ENCODE data around the gene CFAP141.
"Not testable (repeated sequence)": the region's sequence is repeated elsewhere in the genome, so short reads cannot be mapped to it uniquely, and the experiment has no call there.

Gene CFAP141

DNA sequence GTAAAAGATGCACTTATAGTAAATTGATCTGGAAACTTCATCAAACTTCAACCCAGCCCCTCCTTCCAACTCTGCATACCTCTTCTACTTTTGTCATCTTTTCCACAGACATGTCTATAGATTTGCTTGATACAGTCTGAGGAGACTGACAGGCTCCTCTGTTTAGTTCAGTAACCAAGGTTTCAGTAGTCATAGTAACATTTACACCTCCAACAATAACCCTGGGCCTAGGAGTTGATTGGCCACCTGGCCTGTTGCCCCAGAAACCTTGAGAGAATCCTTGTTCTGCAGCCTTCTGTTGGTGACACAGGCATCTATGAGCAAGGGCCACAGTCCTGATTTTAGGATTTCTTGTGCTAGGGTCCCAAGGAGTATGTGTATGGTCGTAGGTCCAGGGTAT is at the start of gene CFAP141:
CFAP141 (minus strand) TSS at position 138 of the 400 bp plus-strand sequence; CDS start at position 112, 26 bp downstream.
- DNase-seq (ENCODE audit: low read depth in 2 of 2), result no peak

DNA sequence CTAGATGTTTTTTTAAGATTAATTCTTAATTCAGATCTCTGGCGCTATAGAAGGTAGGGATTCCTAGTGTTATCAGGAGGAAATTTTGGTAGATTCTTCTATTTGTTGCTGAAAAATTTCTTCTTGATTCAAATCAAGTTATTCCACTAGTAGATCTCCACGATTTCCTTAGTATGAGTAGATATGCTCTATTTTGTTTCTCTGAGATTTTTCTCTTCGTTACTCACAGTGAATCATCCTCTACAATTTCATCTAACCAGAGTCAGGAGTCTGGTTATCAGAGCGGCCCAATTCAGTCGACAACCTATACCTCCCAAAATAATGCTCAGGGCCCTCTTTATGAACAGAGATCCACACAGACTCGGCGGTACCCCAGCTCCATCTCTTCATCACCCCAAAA is 47.5 kb upstream of the CFAP141 start:
- DNase-seq (ENCODE audit: low read depth in 2 of 2), result no peak

DNA sequence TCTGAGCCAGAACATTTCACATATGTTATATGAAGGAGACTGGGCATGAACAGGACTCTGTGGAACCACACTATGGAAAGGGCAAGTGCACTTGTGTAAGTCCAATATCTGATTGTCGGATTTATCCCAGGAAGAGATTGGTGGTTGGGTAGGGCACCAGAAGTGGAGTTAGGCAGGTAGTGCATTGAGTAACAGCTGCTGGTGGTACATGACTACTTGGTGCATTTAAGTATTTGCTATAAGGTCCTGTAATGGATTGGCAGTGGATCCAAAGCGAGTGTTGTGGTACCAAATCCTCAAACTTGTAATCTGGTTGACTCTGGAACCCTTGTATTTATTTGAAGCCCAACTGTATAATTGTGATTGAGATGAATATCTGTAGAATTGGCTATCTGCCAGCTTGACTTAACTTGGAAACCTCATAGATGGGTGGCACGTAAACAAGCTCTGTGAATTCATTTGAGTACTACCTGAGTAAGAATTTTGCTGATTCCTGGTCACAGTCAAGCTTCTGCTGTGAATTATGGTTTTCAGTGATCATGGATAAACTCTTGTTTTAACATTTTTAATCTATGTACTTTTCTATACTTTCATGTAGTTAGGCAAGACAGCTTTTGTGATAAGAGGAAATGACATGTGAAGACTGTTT is 35.7 kb upstream of the CFAP141 start:
- no peak for DNase-seq (ENCODE audit: low read depth in 2 of 2)

DNA sequence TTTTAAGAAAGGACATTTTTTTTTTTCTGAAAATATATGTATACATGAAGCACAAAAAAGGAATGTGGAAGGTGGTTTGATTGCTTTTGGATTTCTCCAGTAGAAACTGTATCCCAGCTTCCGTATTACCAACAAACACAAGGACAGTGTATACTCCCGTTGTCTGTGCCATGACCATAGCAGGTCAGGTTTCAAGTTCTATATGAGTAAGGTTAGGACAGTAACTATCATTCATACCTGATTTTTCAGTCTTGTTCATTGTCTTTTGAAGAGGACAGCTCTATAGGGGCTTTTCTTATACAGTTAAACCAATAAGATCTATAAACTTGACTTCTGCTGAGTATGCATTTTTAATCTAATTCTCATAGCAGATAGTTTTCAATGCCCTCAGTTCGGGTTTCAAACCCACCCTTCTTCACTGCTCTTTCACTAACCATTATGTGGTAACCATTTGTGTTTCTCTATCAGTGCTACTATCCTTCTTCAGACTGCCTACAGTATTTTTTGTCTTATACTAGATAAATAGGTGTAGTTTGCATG is 34.2 kb upstream of the CFAP141 start:
- DNase-seq (ENCODE audit: low read depth in 2 of 2), result no peak

DNA sequence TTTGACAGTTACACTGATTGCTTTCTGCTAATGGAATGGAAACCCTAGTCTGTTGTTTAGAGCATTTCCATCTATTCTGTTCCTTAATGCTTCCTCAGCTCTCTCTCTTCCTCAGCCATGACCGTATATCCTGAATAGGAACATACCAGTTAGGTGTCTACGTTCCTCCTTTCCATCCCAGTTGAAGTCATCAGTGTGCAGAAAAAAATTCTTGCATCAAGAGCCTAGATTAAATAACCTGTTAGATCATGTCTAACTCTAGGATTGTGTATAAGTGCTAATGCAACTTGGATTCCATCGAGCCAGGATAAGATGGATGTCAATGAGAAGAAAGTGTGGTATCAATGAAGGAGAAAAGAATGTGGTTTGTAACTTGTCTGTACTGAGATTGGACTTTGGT is 33.4 kb upstream of the CFAP141 start:
- DNase-seq (ENCODE audit: low read depth in 2 of 2), result no peak

DNA sequence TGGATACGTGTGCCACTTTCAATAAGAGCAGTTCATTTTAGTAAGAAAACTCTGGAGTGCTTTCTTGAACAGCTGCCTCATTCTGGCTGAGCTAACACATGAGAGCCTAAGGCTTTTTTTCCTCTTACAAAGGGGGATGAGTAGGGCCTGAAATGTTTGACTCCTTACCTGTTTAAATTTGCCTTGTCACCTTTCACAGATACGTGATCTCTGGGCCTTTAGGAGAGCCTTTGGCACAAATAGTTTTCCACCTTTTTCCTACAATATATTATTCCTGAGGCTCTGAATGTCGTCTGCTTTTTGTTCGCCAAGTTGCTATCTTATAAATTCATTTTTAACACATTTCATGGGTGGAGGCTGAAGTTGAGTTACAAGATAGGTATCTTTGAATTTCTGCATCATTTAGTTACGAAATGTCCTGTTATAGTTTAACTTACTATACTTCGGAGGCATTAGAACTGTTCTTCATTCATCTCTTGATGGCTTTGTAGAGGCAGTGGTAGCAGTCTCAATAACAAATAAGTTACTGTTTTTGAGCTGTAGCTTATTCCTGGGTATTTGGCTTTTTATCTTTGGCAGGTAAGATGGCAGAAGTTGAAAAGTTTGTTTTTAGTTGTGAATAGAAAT is 31.9 kb upstream of the CFAP141 start:
- no peak for DNase-seq (ENCODE audit: low read depth in 2 of 2)

DNA sequence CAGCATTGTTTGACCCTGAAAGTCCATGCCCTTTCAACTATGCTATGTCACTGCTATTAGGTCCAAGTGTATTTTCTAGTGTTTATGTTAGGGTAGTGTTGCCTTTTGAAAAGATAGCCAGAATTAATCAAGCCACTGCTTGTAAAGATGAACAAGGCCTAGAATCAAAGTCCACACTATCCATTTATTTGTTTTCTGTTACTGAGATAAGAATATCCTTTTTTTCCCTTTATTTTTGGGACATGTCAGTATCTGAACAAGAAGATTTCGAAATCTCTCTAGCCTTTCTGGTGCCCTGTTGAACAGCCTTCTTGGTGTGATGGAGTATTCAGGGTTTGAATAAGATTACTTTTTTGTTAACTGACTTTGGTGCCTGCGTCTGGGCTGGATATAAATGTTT is 31.3 kb upstream of the CFAP141 start:
- DNase-seq (ENCODE audit: low read depth in 2 of 2), result no peak

DNA sequence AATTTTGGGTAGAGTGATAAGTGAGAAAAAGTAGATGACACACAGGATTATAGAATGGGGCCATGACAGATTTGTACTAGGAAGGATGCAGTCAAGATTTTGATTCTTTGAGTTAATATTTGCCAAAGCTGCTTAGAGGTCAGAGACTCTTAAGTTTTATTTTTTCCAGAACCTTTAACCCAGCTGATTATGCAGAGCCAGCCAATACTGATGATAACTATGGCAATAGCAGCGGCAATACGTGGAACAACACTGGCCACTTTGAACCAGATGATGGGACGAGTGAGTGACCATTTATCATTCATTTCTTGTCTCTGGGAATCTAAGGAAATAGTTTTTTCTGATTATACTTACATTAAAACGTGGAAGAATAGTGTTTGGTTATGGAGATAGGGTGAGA is 30.7 kb upstream of the CFAP141 start:
- DNase-seq (ENCODE audit: low read depth in 2 of 2), result no peak

DNA sequence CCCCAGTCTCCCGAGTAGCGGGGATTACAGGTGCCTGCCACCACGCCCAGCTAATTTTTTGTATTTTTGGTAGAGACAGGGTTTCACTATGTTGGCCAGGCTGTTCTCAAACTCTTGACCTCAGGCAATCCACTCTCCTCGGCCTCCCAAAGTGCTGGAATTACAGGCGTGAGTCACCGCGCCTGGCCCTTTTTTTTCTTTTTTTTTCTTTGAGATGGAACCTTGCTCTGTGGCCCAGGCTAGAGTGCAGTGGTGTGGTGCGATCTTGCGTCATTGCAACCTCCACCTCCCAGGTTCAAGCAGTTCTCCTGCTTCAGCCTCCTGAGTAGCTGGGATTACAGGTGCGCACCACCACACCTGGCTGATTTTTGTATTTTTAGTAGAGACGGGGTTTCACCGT is 27.0 kb upstream of the CFAP141 start:
- DNase-seq (ENCODE audit: low read depth in 2 of 2), result not testable (repeated sequence)

DNA sequence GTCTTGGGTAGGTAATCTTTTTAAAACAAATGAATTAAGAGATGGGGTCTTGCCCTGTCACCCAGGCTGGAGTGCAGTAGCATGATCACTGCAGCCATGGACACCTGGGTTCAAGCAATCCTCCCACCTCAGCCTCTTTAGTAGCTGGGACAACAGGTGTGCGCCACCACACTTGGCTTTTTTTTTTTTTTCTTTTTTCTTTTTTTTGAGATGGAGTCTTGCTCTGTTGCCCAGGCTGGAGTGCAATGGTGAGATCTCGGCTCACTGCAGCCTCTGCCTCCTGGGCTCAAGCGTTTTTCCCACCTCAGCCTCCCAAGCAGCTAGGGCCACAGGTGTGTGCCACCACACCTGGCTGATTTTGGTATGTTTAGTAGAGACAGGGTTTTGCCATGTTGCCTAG is 25.0 kb upstream of the CFAP141 start:
- DNase-seq (ENCODE audit: low read depth in 2 of 2), result not testable (repeated sequence)

DNA sequence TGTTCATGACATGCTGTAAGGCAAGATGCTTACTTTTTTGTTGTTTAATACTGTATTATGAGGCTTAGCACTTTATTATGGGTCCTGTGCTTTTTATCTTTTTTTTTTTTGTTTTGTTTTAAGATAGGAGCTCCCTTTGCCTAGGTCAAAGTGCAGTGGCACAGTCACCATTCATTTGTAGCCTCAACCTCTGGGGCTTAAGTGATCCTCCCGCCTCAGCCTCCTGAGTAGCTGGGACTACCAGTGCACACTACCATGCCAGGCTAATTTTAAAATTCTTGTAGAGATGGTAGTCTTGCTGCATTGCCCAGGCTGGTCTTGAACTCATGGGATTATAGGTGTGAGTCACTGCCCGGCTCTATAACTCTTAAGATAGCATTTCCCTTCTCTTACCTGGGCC is 19.2 kb upstream of the CFAP141 start:
- no peak for DNase-seq (ENCODE audit: low read depth in 2 of 2)

DNA sequence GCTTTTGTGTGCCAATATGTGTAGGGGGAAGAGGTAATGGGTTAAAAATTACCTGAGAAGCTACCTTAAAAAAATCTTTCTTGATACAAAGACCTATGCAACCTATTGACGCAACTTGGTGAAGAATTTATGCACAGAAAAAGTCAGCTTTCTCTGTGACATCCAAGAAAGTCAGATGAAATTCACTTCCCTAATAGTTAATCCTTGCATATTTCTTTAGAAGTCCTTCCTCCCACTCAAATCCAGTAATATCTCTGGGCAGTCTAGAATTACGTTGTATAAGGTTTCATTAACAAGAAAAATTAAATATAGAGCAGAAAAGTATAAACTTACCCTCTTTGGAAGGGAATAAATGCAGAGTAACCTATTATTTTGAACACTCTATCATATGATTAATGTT is 17.5 kb upstream of the CFAP141 start:
- no peak for DNase-seq (ENCODE audit: low read depth in 2 of 2)

DNA sequence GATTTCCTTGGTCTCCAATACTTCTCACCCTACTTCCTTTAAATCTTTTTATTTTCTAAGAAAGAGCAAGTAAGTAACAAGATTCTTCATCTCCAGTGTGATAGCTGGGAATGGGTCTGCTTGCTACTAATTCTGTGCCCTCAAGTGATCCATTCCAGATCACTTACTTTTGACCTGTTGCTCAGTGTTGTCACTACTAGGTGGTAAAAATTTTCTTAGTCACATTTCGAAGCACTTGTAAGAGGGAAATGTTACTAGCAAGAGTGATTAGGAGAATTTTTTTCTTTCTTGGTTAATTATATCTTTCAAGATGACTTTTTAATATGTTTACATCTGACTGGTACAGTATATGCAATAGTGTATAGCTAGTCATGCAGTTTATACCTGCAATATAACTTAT is 16.8 kb upstream of the CFAP141 start:
- DNase-seq (ENCODE audit: low read depth in 2 of 2), result no peak

DNA sequence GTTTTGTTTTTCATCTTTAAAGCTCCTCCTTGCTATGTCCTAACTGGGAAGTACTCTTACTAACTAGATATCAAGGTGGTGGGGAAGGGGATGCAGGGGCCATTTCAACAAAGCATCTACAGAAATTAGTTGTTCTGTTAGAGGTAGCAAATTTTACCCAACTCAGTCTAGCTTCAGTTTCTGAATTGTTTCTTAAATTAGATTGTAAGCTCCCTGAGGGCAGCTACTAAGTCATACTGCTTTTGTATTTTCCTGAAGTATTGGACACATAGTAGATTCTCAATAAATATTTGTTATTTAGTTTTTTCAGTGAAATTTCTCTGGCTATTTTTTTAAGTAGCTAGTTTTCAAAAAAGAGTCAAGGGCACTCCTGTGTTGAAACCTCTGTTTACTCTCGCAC is 16.4 kb upstream of the CFAP141 start:
- no peak for DNase-seq (ENCODE audit: low read depth in 2 of 2)

DNA sequence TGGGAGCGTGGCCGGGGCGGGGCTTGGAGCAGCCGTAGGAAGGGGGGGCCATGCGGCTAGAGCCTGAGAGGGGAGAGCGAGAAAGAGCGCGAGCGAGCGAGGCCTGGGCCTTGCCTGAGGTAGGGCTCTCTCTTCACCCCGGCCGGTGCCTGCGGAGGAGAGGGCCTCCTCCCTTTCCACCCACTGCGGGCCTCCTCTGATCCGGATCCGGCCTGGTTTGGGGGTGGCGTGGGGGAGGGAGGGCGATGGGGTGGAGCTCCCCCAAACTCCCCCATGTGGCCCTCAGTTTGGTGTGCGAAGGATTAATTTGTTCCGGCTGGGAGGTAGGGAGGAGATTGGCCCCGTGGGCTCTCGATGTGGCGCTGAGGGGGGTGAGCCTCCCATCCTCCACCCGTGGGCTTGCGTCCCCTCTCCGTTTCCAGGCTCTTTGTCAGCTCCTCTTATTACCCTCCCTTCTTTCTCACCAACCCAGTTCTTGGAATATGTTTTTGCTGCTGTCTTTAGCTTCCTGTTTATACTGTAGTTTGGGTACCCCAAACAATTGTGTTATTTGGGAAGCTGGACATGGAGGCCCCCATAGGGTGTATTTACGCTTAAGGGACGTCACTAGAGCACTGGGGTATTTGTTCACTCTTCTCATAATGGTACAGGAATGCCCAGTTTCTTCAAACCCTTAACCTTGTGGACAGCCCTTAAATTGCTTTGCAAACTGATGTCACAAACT is 15.3 kb upstream of the CFAP141 start:
- peak; percentile 37 to 43 for DNase-seq (ENCODE audit: low read depth in 2 of 2)

DNA sequence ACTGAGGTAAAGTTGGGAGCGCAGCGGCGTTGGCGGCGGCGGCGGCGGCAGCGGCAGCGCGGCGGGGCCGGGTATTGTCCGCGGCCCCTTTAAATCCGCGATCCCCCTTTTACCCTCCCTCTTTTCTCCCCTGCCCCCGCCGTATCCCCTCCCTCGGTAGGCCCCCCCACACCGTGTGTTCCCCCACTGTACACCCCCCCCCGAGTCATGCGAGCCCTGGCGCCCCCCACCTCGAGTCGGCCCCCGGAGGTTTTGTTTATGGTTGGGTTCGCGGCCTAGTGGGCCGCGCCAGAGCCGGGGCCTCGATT is 14.8 kb upstream of the CFAP141 start:
- no peak for DNase-seq (ENCODE audit: low read depth in 2 of 2)

DNA sequence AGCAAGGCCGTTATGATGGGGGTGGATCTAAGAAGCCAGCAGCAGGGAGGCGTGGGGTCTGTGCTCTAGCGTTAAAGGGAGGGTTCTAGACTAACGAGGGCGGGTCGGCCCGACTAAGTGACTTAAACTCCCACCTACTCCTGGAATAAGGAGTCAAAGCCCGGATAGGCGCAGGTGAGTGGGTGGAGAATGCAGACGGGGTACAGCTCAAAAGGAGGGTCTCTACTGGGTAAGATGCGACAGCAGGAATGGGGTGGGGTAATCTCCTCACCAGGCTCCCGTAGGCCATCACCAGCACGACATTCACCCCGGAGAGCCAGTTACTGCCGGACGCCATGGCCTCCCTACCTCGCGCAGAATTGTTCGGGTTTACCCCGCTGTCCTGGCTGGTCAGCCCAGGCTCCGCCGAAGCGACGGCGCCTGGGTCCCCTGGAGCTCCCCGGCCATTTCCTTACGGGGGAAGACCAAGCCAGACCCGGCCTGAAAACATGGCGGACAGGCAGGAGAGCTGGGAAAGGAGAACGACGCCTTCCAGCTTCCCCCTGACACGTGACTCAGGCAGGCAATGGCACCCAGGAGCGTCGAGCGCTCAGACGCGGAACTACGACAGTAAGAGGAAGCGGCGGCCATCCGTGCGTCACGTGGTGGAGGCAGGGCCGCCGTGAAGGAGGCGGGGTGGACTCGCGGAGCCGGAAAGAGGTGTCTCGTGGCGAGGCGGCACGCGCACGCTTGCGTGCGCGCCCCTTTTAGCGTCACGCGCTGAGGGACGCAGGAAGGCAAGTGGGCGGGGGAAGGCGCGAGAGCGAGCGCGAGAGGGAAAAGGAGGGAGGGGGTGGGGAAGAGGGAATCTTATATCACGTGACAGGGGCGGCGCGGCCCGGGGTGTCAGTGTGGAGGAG is 14.2 kb upstream of the CFAP141 start, which contains the start of gene UBAP2L:
UBAP2L (plus strand) TSS at position 885 of the 899 bp plus-strand sequence. CDS start 4,169 bp downstream, outside the sequence.
- peak; percentile 94 to 97 for DNase-seq (ENCODE audit: low read depth in 2 of 2)

DNA sequence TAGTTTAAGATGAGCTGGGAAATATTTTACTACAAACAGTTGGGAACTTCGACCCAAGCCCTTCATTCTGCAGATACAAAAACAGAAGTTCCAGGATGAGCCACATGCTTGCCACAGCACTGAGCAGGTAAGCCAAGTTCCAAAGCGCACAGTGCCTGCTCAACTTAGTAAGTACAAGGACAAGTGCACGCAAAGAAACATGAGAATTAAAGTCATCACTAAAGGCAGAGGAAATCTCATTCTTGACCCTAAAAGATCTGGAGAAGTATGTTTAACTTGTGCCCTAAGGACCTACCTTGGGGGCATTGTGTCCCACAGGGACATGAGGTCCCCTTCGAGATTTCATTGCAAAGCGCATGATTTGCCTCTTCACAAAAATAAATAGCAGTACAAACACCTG is 13.4 kb upstream of the CFAP141 start:
- no peak for DNase-seq (ENCODE audit: low read depth in 2 of 2)

DNA sequence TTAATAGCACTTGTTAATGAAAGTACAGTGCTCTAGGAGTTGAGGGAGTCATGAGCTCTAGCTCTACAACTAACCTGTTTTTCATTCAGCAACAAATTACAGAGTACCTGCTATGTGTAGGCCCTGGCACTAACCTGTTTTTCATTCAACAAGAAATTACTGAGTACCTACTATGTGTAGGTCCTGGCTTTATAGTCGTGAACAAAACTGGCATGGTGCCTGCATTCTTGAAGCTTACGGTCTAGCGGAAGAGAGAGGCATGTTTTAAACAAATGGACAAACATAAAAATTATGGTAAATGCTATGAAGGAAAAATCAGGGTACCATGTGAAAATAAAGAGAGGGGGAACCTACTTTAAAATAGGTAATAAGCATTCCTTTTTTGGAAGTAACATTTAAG is 12.4 kb upstream of the CFAP141 start:
- DNase-seq (ENCODE audit: low read depth in 2 of 2), result no peak

DNA sequence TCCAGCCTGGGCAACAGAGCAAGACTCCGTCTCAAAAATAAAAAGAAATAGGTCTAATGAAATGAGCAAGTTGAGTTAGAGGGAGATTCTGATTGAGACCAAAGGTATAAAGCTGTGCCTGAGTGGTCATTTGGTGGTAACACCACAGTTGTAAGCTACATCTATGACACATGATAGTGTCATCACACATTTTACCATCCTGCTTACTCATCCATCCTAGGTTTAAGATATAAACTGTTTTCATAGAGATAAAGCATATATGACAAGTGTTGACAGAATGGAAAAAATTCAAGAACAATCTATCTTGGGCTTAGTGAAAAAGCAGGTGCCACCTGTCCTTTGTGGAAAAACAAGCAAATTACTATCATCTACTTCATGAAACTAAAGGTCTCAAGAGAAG is 7.1 kb upstream of the CFAP141 start:
- no peak for DNase-seq (ENCODE audit: low read depth in 2 of 2)

DNA sequence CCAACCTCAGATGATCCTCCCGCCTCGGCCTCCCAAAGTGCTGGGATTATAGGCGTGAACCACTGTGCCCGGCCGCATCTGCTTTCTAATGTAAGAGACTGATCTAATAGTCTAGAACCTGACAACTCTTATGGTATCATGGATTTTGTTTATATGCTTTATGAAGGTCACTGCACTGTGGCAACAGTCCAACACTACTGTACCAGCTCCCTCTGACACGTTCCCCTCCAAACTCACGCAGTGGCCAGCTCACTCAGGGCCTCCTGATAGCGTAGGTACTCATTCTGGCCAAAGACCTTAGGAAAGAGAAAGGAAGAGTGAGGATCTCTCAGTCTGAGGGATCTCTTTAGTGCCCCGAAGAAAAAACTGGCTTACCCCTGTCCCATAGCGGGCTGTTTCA is 6.0 kb upstream of the CFAP141 start:
- DNase-seq (ENCODE audit: low read depth in 2 of 2), result no peak
